Astrocyte (in vitro differentiated cells and primary cell): ENCODE data around the gene SHROOM1. TPM values are rescaled to one million over a fixed set of nuclear protein-coding genes. Genes with fewer than 3 reads are reported as not detected.

Source experiments
- DNase-seq: peaks from one replicate; pipeline ENCODE4 v3.0.0-alpha.2; 2010; ENCODE audit warnings: low read depth
- FAIRE-seq: peaks from 2 replicates; lab custom pipeline; 2011; peaks lifted over from hg19 to GRCh38; lab: Jason Lieb, UNC
- H2AFZ ChIP-seq: 2 replicates; pipeline ENCODE4 v1.6.0; 2012; ENCODE audit warnings: low read depth, low read length, inconsistent platforms
- H3K27ac ChIP-seq: 2 replicates; pipeline ENCODE4 v1.5.1; 2011; ENCODE audit warnings: low read depth, low read length, inconsistent platforms
- H3K27me3 ChIP-seq: 2 replicates; pipeline ENCODE4 v1.6.0; 2011; ENCODE audit warnings: low read length, inconsistent platforms; ENCODE audit not compliant: insufficient read depth
- H3K36me3 ChIP-seq: 2 replicates; pipeline ENCODE4 v1.5.1; 2011; ENCODE audit warnings: low read length, inconsistent platforms; ENCODE audit not compliant: insufficient read depth
- H3K4me1 ChIP-seq: 2 replicates; pipeline ENCODE4 v1.5.1; 2011; ENCODE audit warnings: low read length, inconsistent platforms; ENCODE audit not compliant: insufficient read depth
- H3K4me2 ChIP-seq: 2 replicates; pipeline ENCODE4 v1.6.0; 2012; ENCODE audit warnings: low read length, inconsistent platforms
- H3K4me3 ChIP-seq: 2 replicates; pipeline ENCODE4 v1.5.1; 2011; ENCODE audit warnings: low read depth, mild to moderate bottlenecking, low read length, inconsistent platforms; ENCODE audit not compliant: insufficient read depth
- H3K79me2 ChIP-seq: 2 replicates; pipeline ENCODE4 v1.6.0; 2012; ENCODE audit warnings: mild to moderate bottlenecking, low read length, inconsistent platforms; ENCODE audit not compliant: insufficient read depth
- H3K9ac ChIP-seq: 2 replicates; pipeline ENCODE4 v1.6.0; 2012; ENCODE audit warnings: mild to moderate bottlenecking, low read length, inconsistent platforms
- H3K9me3 ChIP-seq: 2 replicates; pipeline ENCODE4 v1.5.1; 2012; ENCODE audit warnings: low read depth, mild to moderate bottlenecking, low read length, inconsistent platforms; ENCODE audit not compliant: insufficient read depth
- H4K20me1 ChIP-seq: 2 replicates; pipeline ENCODE4 v1.6.0; 2012; ENCODE audit warnings: low read length, inconsistent platforms; ENCODE audit not compliant: insufficient read depth
- H3K27ac Mint-ChIP-seq: one replicate; pipeline ENCODE4 v1.8.0; 2021; ENCODE audit warnings: mild to moderate bottlenecking, mixed read lengths; ENCODE audit not compliant: unreplicated experiment
- H3K27me3 Mint-ChIP-seq: one replicate; pipeline ENCODE4 v1.8.0; 2021; ENCODE audit warnings: low read depth, mixed read lengths; ENCODE audit not compliant: unreplicated experiment
- H3K36me3 Mint-ChIP-seq: one replicate; pipeline ENCODE4 v1.8.0; 2021; ENCODE audit warnings: low read depth, mixed read lengths; ENCODE audit not compliant: unreplicated experiment
- H3K4me1 Mint-ChIP-seq: one replicate; pipeline ENCODE4 v1.8.0; 2021; ENCODE audit warnings: low read depth, mixed read lengths; ENCODE audit not compliant: unreplicated experiment
- H3K4me3 Mint-ChIP-seq: one replicate; pipeline ENCODE4 v1.8.0; 2021; ENCODE audit warnings: mild to moderate bottlenecking, moderate library complexity, mixed read lengths; ENCODE audit not compliant: unreplicated experiment
- H3K9me3 Mint-ChIP-seq: one replicate; pipeline ENCODE4 v1.8.0; 2021; ENCODE audit warnings: mild to moderate bottlenecking, mixed read lengths; ENCODE audit not compliant: unreplicated experiment
- EZH2 ChIP-seq: IDR thresholded peaks from 2 replicates; pipeline ENCODE4 v1.6.1; 2012; ENCODE audit warnings: mild to moderate bottlenecking, low read length, inconsistent platforms; ENCODE audit not compliant: insufficient read depth
- total RNA-seq: library from RNA; stranded (reverse); gene quantifications from 2 replicates; pipeline ENCODE4 v1.2.1, GENCODE V29; 2021
- TF ChIP-seq, protein P1 (sequence below): IDR thresholded peaks from 2 replicates; pipeline ENCODE4 v1.5.1; 2011; ENCODE audit warnings: low read depth, mild to moderate bottlenecking, inconsistent platforms, low read length, moderate library complexity; ENCODE audit not compliant: insufficient read depth

The SHROOM1 gene
- total RNA-seq, 1 donor from 2014 or later: 5.0 TPM

DNA sequence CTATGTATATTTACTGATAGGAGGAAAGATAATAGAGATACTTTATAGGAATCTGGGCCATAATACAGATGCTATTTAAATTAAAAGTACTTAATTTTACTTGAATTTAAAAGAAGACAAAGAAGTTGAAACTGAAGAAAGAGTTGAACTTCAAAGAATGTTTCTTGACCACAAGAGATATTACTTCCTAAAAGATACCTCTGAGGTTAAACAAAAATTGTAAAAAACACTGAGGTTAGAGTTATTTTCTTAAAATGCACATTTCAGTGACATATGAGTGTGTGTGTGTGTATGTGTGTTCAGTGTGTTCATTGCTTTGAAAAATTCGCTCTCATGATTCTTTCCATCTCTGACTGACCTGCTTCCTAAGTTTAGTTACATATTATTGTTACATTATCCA is 49.9 kb downstream of the SHROOM1 start:
- FAIRE-seq: no peak
- Histone ChIP-seq H3K27me3 (no peaks in the 10 kb centered on the region), H3K4me1 (peaks cover 17% of the 10 kb centered on the region), H3K79me2 (peaks cover 19% of the 10 kb centered on the region), H2AFZ (no peak overlapping the region), H3K36me3 (no peaks in the 10 kb centered on the region), H3K27ac (no peak overlapping the region), H3K4me3 (no peak overlapping the region), H4K20me1 (peaks cover 5% of the 10 kb centered on the region), H3K9me3 (no peaks in the 10 kb centered on the region), H3K4me2 (no peak overlapping the region), H3K9ac (no peak overlapping the region)
- H3K27ac Mint-ChIP-seq: no peak overlapping the region
- no peak overlapping the region for H3K4me3 Mint-ChIP-seq
- no peak for TF ChIP-seq EZH2
- TF ChIP-seq, protein P1, sequence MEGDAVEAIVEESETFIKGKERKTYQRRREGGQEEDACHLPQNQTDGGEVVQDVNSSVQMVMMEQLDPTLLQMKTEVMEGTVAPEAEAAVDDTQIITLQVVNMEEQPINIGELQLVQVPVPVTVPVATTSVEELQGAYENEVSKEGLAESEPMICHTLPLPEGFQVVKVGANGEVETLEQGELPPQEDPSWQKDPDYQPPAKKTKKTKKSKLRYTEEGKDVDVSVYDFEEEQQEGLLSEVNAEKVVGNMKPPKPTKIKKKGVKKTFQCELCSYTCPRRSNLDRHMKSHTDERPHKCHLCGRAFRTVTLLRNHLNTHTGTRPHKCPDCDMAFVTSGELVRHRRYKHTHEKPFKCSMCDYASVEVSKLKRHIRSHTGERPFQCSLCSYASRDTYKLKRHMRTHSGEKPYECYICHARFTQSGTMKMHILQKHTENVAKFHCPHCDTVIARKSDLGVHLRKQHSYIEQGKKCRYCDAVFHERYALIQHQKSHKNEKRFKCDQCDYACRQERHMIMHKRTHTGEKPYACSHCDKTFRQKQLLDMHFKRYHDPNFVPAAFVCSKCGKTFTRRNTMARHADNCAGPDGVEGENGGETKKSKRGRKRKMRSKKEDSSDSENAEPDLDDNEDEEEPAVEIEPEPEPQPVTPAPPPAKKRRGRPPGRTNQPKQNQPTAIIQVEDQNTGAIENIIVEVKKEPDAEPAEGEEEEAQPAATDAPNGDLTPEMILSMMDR: no peak
- H3K27me3 Mint-ChIP-seq: no peaks in the 10 kb centered on the region
- H3K4me1 Mint-ChIP-seq: peaks cover 33% of the 10 kb centered on the region
- H3K9me3 Mint-ChIP-seq: no peaks in the 10 kb centered on the region
- no peak for DNase-seq
- H3K36me3 Mint-ChIP-seq: no peaks in the 10 kb centered on the region

DNA sequence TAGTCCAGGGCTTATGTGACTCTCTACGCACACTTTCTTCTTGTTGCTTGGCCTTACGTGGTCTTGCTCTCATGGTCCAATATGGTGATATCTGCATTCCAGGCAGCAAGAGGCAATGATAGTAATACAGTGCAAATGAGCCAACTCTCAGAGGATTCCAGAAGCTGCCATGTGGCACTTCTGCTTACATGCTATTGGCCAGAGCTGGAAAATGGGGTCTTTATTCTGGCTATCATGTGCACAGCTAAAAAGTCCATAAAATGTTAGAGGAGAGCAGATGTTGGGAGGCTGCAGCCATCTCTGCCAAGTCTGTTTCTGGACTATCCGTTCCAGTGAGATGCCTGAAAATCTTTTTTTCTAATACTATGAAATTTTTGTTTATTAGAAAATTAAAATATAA is 50.5 kb downstream of the SHROOM1 start:
- peaks cover 32% of the 10 kb centered on the region for H3K4me1 Mint-ChIP-seq

DNA sequence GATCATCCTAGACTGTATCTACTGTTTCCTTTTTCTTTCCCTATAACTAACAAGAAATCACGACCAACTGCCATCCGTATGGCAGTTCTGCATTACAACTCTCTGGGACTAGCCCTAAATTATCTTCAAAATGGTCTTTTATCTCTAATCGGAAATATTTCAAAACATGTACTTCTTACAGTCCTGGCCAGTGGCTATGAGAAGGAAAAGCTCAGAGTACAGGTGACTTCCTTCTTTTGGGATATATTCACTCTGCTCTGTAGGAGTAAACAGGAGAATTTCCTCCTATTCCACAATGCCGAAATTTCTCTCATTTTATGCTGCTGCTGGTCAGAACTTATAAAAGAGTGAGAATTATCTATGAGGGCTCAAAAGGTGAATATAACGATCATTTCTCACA is 51.6 kb downstream of the SHROOM1 start:
- no peaks in the 10 kb centered on the region for H3K27me3 Mint-ChIP-seq
- no peak overlapping the region for H3K9ac ChIP-seq
- H4K20me1 ChIP-seq: peaks cover 22% of the 10 kb centered on the region
- no peak overlapping the region for H3K27ac ChIP-seq
- H3K4me3 Mint-ChIP-seq: no peak overlapping the region
- no peaks in the 10 kb centered on the region for H3K36me3 ChIP-seq
- no peak overlapping the region for H3K27ac Mint-ChIP-seq
- peaks cover 11% of the 10 kb centered on the region for H3K4me1 ChIP-seq
- no peak for TF ChIP-seq EZH2
- TF ChIP-seq, protein P1: no peak
- no peak for DNase-seq
- no peaks in the 10 kb centered on the region for H3K9me3 ChIP-seq
- H3K36me3 Mint-ChIP-seq: peaks cover 3% of the 10 kb centered on the region
- H3K4me3 ChIP-seq: no peak overlapping the region
- FAIRE-seq: no peak
- peaks cover 38% of the 10 kb centered on the region for H3K4me1 Mint-ChIP-seq
- peaks cover 37% of the 10 kb centered on the region for H3K79me2 ChIP-seq
- H2AFZ ChIP-seq: no peak overlapping the region
- no peaks in the 10 kb centered on the region for H3K9me3 Mint-ChIP-seq
- H3K4me2 ChIP-seq: no peak overlapping the region
- no peaks in the 10 kb centered on the region for H3K27me3 ChIP-seq

More for the DNA sequence above, 50.5 kb downstream of the SHROOM1 start:
- H3K27me3 ChIP-seq: no peaks in the 10 kb centered on the region
- Mint-ChIP-seq H3K4me3 (no peak overlapping the region), H3K9me3 (no peaks in the 10 kb centered on the region), H3K27ac (no peak overlapping the region), H3K36me3 (no peaks in the 10 kb centered on the region), H3K27me3 (no peaks in the 10 kb centered on the region)
- H3K9ac ChIP-seq: no peak overlapping the region
- TF ChIP-seq, protein P1: no peak
- TF ChIP-seq EZH2: no peak
- no peak overlapping the region for H3K27ac ChIP-seq
- peaks cover 26% of the 10 kb centered on the region for H3K79me2 ChIP-seq
- peaks cover 11% of the 10 kb centered on the region for H3K4me1 ChIP-seq
- no peaks in the 10 kb centered on the region for H3K9me3 ChIP-seq
- H3K36me3 ChIP-seq: no peaks in the 10 kb centered on the region
- FAIRE-seq: no peak
- no peak for DNase-seq
- H2AFZ ChIP-seq: no peak overlapping the region
- H4K20me1 ChIP-seq: peaks cover 11% of the 10 kb centered on the region
- no peak overlapping the region for H3K4me3 ChIP-seq
- no peak overlapping the region for H3K4me2 ChIP-seq
